Urinary bladder (tissue), 4 donors: Measurements from ENCODE around the gene CTNNA2. TPM values are rescaled to one million over a fixed set of nuclear protein-coding genes. Genes with fewer than 3 reads are reported as not detected.

ENCODE experiments used
- DNase-seq: peaks from one replicate; pipeline ENCODE4 v3.0.0-alpha.2; 2015; ENCODE audit errors: extremely low spot score
- H3K27ac ChIP-seq: one replicate; pipeline ENCODE4 v1.5.1; 2013; ENCODE audit warnings: low read depth, mild to moderate bottlenecking, moderate library complexity
- H3K36me3 ChIP-seq: one replicate; pipeline ENCODE4 v1.6.1; 2013; ENCODE audit warnings: mild to moderate bottlenecking, moderate library complexity; ENCODE audit not compliant: insufficient read depth
- H3K4me1 ChIP-seq: one replicate; pipeline ENCODE4 v1.6.1; 2013; ENCODE audit warnings: mild to moderate bottlenecking, moderate library complexity; ENCODE audit not compliant: insufficient read depth
- H3K4me3 ChIP-seq: one replicate; pipeline ENCODE4 v1.5.1; 2013; ENCODE audit warnings: low read depth, low read length
- WGBS: extraction: QIAGEN DNeasy Blood & Tissue Kit; methylation state at CpG from one replicate; pipeline ENCODE4 v1.1.7; 2013; 5-methylcytosine and 5-hydroxymethylcytosine counted together
- polyA plus RNA-seq: library from polyadenylated mRNA; stranded (reverse); fragments of 200-250 nt; gene quantifications from one replicate; pipeline ENCODE4 v1.2.3, GENCODE V29; 2013
- total RNA-seq: library from RNA; depleted of rRNA; stranded (reverse); fragments of >200 nt; gene quantifications from one replicate; pipeline ENCODE4 v1.2.3, GENCODE V29; 2014
- donor health status: healthy with polysubstance abuse.
- donor health status: healthy.

Gene CTNNA2
- total and polyA plus RNA-seq, 2 donors, result 1.9 to 14.0 TPM

- no peaks in the 10 kb centered on the region for H3K36me3 ChIP-seq
- no peaks in the 10 kb centered on the region for H3K4me1 ChIP-seq
- DNase-seq, result no peak
- H3K4me3 ChIP-seq, result no peak overlapping the region
- WGBS, result 92% methylated on average over 3 of the region's 3 CpGs
- H3K27ac ChIP-seq, result no peak overlapping the region
Observed at GRCh38 chr2:80351231-80351630, 838.4 kb downstream of the CTNNA2 start.

DNA sequence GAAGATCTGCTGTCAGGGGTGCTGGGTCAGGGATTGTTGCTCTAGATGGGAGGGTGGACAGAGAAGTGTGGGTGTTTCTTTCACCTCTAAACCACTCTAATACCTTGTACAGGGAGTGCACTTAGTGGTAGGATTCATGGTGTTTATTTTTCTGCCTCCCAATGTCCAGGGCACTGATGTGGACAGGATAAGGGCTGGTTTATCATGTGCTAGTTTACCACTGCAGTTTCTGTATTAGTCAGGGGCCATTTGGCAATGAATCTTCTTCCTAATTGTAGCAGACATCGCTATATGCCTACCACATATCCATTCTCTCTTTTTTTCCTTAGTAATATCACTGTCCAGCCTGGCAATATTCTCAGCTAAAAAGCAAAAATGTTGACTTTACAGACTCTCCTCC lies 842.0 kb downstream of the CTNNA2 start:
- Histone ChIP-seq H3K4me3 (no peak overlapping the region), H3K4me1 (no peaks in the 10 kb centered on the region), H3K36me3 (no peaks in the 10 kb centered on the region), H3K27ac (no peak overlapping the region)
- no peak for DNase-seq
- WGBS, result 87% methylated on average over 1 of the region's 1 CpG

GRCh38 chr2:80361904-80362303 lies 849.1 kb downstream of the CTNNA2 start:
- H3K27ac ChIP-seq, result no peak overlapping the region
- no peaks in the 10 kb centered on the region for H3K4me1 ChIP-seq
- no peak overlapping the region for H3K4me3 ChIP-seq
- DNase-seq, result no peak
- no peaks in the 10 kb centered on the region for H3K36me3 ChIP-seq

GRCh38 chr2:80363330-80363729 lies 850.5 kb downstream of the CTNNA2 start:
- DNase-seq, result no peak
- no peak overlapping the region for H3K4me3 ChIP-seq
- 64% methylated on average over 5 of the region's 5 CpGs for WGBS

GRCh38 chr2:80363791-80364349 lies 851.0 kb downstream of the CTNNA2 start:
- H3K27ac ChIP-seq, result no peak overlapping the region
- H3K4me3 ChIP-seq, result no peak overlapping the region
- WGBS, result 15% methylated on average over 7 of the region's 7 CpGs
- H3K4me1 ChIP-seq, result no peaks in the 10 kb centered on the region
- DNase-seq, result no peak
- H3K36me3 ChIP-seq, result no peaks in the 10 kb centered on the region

More at GRCh38 chr2:80363330-80363729, 850.5 kb downstream of the CTNNA2 start:
- no peak overlapping the region for H3K27ac ChIP-seq
- no peaks in the 10 kb centered on the region for H3K36me3 ChIP-seq
- H3K4me1 ChIP-seq, result no peaks in the 10 kb centered on the region

DNA sequence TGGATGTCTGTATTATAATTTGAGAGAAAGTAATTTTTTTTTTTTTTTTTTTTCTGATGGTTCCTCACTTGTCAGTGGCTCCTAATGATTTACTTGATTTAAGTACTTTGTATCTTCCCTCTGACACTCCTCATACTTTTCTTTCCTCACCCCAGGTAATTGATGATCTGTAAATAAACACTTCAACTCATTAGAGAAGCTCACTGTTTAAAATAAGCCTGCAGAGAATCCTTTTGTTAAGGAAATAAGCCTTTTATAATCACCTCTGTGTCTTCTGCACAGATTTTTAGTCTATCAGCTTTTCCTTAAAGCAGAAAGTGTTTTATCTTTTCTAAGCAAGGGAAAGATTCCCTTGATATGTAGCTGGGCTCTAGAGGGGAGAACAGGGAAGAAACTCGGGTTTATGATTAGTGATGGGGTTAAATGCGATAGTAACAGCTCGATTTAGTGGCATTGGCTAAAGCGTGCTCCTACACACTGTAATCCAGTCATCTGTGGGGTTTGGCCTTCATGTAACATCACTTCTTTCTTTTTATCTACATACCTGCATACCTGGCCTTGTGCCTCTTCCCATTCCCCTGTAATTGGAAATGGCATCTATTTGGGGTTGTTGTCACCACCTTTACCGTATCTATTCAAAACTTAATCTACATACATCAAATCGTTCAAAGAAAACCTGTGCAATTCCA lies 851.8 kb downstream of the CTNNA2 start:
- Histone ChIP-seq H3K27ac (no peak overlapping the region), H3K36me3 (no peaks in the 10 kb centered on the region), H3K4me3 (no peak overlapping the region), H3K4me1 (no peaks in the 10 kb centered on the region)
- 48% methylated on average over 6 of the region's 6 CpGs for WGBS
- DNase-seq, result no peak

DNA sequence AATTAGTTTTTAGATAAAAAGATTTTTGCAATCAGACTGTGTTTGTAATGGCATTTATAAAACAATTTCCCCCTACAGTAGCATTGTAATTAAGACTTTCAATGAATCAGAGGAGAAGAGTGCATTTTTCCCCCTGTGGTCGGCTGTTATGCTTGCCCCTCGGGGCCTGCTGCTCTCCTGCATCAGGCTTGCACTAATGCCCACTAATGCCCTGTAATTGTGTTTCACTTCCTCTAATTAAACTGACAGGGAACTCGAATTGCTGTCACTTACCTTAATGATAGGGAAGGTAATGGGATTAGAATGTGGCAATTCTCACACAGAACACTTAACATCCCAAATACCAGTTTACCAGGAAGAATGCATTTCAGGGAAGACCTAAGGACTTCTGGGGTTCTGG lies 852.9 kb downstream of the CTNNA2 start:
- H3K4me3 ChIP-seq, result no peak overlapping the region
- 44% methylated on average over 3 of the region's 3 CpGs for WGBS

DNA sequence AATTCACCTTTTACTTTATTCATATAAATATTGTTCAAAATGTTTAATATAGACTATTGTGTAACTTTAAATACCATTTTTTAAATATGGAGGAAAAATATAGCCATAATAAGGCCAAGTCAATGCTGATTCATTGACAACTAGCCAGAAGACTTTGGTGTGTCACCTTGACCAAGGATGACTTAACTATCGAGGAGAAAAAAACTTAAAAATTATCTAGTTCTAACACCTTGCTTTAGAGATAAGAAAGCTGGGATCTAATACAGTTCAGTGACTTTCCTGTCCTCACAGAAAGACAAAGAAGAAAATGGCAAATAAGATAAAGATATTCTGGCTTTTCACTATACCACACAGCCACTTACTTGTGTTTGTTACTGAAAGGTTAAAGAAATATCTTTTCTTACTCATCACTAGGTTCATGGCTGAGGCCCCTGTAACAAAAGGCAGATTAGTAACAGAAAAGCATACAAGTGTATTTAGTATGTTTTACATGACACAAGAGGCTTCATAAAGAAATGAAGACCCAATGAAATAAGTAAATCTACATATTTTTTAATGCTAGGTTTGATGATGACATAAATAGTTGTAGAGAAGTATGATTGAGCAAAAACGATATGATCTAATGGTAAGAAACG lies 857.6 kb downstream of the CTNNA2 start:
- no peak overlapping the region for H3K4me3 ChIP-seq
- no peak overlapping the region for H3K27ac ChIP-seq
- H3K4me1 ChIP-seq, result no peaks in the 10 kb centered on the region
- no peak for DNase-seq
- 84% methylated on average over 3 of the region's 3 CpGs for WGBS
- no peaks in the 10 kb centered on the region for H3K36me3 ChIP-seq

More for the DNA sequence above, 852.9 kb downstream of the CTNNA2 start:
- no peak for DNase-seq
- no peaks in the 10 kb centered on the region for H3K36me3 ChIP-seq
- no peak overlapping the region for H3K27ac ChIP-seq
- H3K4me1 ChIP-seq, result no peaks in the 10 kb centered on the region

DNA sequence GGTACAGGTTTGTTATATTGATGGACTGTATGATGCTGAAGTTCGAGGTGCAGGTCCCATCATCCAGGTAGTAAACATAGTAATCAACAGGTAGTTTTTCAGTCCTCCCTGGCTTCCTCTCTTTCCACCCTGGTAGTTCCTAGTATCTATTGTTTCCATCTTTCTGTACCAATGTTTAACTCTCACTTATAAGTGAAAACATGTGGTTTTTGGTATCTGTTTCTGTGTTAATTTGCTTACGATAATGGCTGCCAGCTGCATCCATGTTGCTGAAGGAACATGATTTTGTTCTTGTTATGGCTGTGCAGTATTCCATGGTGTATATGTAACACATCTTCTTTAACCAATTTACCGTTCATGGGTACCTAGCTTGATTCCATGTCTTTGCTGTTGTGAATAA lies 861.3 kb downstream of the CTNNA2 start:
- no peak overlapping the region for H3K4me3 ChIP-seq
- DNase-seq, result no peak
- whole genome bisulfite sequencing, result 84% methylated on average over 3 of the region's 3 CpGs
- H3K27ac ChIP-seq, result no peak overlapping the region
- H3K36me3 ChIP-seq, result no peaks in the 10 kb centered on the region
- H3K4me1 ChIP-seq, result no peaks in the 10 kb centered on the region

- no peaks in the 10 kb centered on the region for H3K4me1 ChIP-seq
- DNase-seq, result no peak
Observed at GRCh38 chr2:80377071-80377470, 864.2 kb downstream of the CTNNA2 start.

DNA sequence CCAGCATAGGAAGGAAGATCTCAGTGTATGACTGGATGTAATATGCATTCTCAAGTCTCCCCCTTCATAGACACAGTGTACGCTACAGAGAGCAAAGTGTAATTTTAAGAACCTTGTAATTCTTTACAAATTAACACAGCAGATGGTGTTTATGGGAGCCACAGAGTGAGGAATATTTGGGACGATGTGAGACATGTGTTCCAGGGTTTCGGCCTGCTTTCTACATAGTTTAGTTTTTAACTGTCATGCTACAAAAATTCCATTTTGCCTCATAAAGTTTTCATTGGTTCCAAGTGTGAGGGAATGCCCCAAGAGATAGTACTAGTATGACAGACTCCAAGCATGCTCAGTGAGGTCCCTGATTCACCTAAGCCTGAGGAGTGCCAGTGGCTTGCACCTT lies 867.9 kb downstream of the CTNNA2 start:
- DNase-seq, result no peak
- H3K36me3 ChIP-seq, result no peaks in the 10 kb centered on the region
- H3K4me1 ChIP-seq, result no peaks in the 10 kb centered on the region
- H3K4me3 ChIP-seq, result no peak overlapping the region
- 46% methylated on average over 3 of the region's 3 CpGs for WGBS
- H3K27ac ChIP-seq, result no peak overlapping the region

More at GRCh38 chr2:80377071-80377470, 864.2 kb downstream of the CTNNA2 start:
- Histone ChIP-seq H3K4me3 (no peak overlapping the region), H3K27ac (no peak overlapping the region), H3K36me3 (no peaks in the 10 kb centered on the region)

GRCh38 chr2:80381666-80382065 lies 868.8 kb downstream of the CTNNA2 start:
- 72% methylated on average over 3 of the region's 3 CpGs for WGBS
- Histone ChIP-seq H3K4me3 (no peak overlapping the region), H3K4me1 (no peaks in the 10 kb centered on the region), H3K27ac (no peak overlapping the region), H3K36me3 (no peaks in the 10 kb centered on the region)
- no peak for DNase-seq

GRCh38 chr2:80392441-80392840 lies 879.6 kb downstream of the CTNNA2 start:
- no peaks in the 10 kb centered on the region for H3K4me1 ChIP-seq
- DNase-seq, result no peak
- 89% methylated on average over 2 of the region's 2 CpGs for WGBS
- H3K4me3 ChIP-seq, result no peak overlapping the region
- H3K27ac ChIP-seq, result no peak overlapping the region
- H3K36me3 ChIP-seq, result no peaks in the 10 kb centered on the region

- Histone ChIP-seq H3K36me3 (no peaks in the 10 kb centered on the region), H3K4me3 (no peak overlapping the region), H3K27ac (no peak overlapping the region), H3K4me1 (no peaks in the 10 kb centered on the region)
- no peak for DNase-seq
- WGBS, result 84% methylated on average over 1 of the region's 1 CpG
Observed at GRCh38 chr2:80393991-80394390, 881.1 kb downstream of the CTNNA2 start.
